GM21619 (cell line): ENCODE results near the gene HABP2.

ENCODE experiments used
- ATAC-seq: cut with Tn5 transposase; IDR thresholded peaks from one replicate; pipeline ENCODE4 v1.9.1; 2021; ENCODE audit not compliant: unreplicated experiment

The HABP2 gene

GRCh38 chr10:113524539-113525490 lies 28.0 kb upstream of the HABP2 start:
- ATAC-seq, result no peak

GRCh38 chr10:113525713-113526112 lies 27.1 kb upstream of the HABP2 start:
- ATAC-seq, result no peak

- no peak for ATAC-seq
Observed at GRCh38 chr10:113527211-113527906, 25.5 kb upstream of the HABP2 start.

GRCh38 chr10:113528876-113529275 lies 24.0 kb upstream of the HABP2 start:
- ATAC-seq, result no peak

- ATAC-seq, result no peak
Observed at GRCh38 chr10:113529575-113529974, 23.3 kb upstream of the HABP2 start.

GRCh38 chr10:113530476-113530875 lies 22.4 kb upstream of the HABP2 start:
- ATAC-seq, result no peak

GRCh38 chr10:113532724-113533123 lies 20.1 kb upstream of the HABP2 start:
- ATAC-seq, result no peak

- no peak for ATAC-seq
Observed at GRCh38 chr10:113533801-113534200, 19.1 kb upstream of the HABP2 start.

- no peak for ATAC-seq
Observed at GRCh38 chr10:113534423-113534822, 18.4 kb upstream of the HABP2 start.

- ATAC-seq, result no peak
Observed at GRCh38 chr10:113537672-113538071, 15.2 kb upstream of the HABP2 start.

GRCh38 chr10:113538151-113538550 lies 14.7 kb upstream of the HABP2 start:
- no peak for ATAC-seq

GRCh38 chr10:113539789-113540188 lies 13.1 kb upstream of the HABP2 start:
- ATAC-seq, result no peak

- ATAC-seq, result no peak
Observed at GRCh38 chr10:113540845-113541548, 11.9 kb upstream of the HABP2 start.

- ATAC-seq, result no peak
Observed at GRCh38 chr10:113541549-113541927, 11.3 kb upstream of the HABP2 start.

- ATAC-seq, result no peak
Observed at GRCh38 chr10:113543107-113543955, 9.5 kb upstream of the HABP2 start.

GRCh38 chr10:113544392-113544791 lies 8.5 kb upstream of the HABP2 start:
- no peak for ATAC-seq

- ATAC-seq, result no peak
Observed at GRCh38 chr10:113547426-113547825, 5.4 kb upstream of the HABP2 start.

GRCh38 chr10:113549856-113550255 lies 3.0 kb upstream of the HABP2 start:
- ATAC-seq, result no peak

- no peak for ATAC-seq
Observed at GRCh38 chr10:113550365-113550764, 2.5 kb upstream of the HABP2 start.

GRCh38 chr10:113552014-113552413 lies 839 bp upstream of the HABP2 start:
- no peak for ATAC-seq

GRCh38 chr10:113553149-113553548 lies 296 bp downstream of the HABP2 start:
- ATAC-seq, result no peak
